ENCODE results near the gene COL3A1.

COL3A1 gene

GRCh38 chr2:189048189-189048588 lies 74.0 kb downstream of the COL3A1 start:
- no peak overlapping the region for H3K4me2 ChIP-seq (ENCODE audit: low read depth, low read length, poor library complexity, severe bottlenecking)
- no peak overlapping the region for H3K9ac ChIP-seq (ENCODE audit: low read length)
- no peaks in the 10 kb centered on the region for H3K9me2 ChIP-seq (replicated peaks; ENCODE audit: insufficient read depth, low read length)
- H3K36me3 ChIP-seq (ENCODE audit: low read length), result no peaks in the 10 kb centered on the region
- H2AFZ ChIP-seq (ENCODE audit: low read depth, low read length, severe bottlenecking), result no peak overlapping the region
- H3K27ac ChIP-seq (ENCODE audit: low read depth, low read length), result no peak overlapping the region
- no peaks in the 10 kb centered on the region for H3K79me2 ChIP-seq (ENCODE audit: insufficient read depth, low read length)
- no peak overlapping the region for H3K4me3 ChIP-seq (ENCODE audit: insufficient read depth, low read length, poor library complexity, severe bottlenecking)
- no peaks in the 10 kb centered on the region for H3F3A ChIP-seq (ENCODE audit: insufficient read depth)
- no peaks in the 10 kb centered on the region for H3K9me3 ChIP-seq (ENCODE audit: insufficient read depth, low read length)
- no peaks in the 10 kb centered on the region for H4K20me1 ChIP-seq (ENCODE audit: low read depth, low read length)
- no peaks in the 10 kb centered on the region for H3K27me3 ChIP-seq (ENCODE audit: low read length)
- TF ChIP-seq EZH2phosphoT487 (conservative IDR thresholded peaks at IDR 0.05; ENCODE audit: low read length), result no peak
- no peak for TF ChIP-seq CTCF (IDR thresholded peaks at IDR 0.05; ENCODE audit: insufficient read depth, low read length, poor library complexity, severe bottlenecking)

- Histone ChIP-seq H3F3A (ENCODE audit: insufficient read depth) (no peaks in the 10 kb centered on the region), H3K9me3 (ENCODE audit: insufficient read depth, low read length) (no peaks in the 10 kb centered on the region), H2AFZ (ENCODE audit: low read depth, low read length, severe bottlenecking) (no peak overlapping the region), H4K20me1 (ENCODE audit: low read depth, low read length) (no peaks in the 10 kb centered on the region), H3K36me3 (ENCODE audit: low read length) (no peaks in the 10 kb centered on the region), H3K27me3 (ENCODE audit: low read length) (no peaks in the 10 kb centered on the region), H3K79me2 (ENCODE audit: insufficient read depth, low read length) (no peaks in the 10 kb centered on the region), H3K4me2 (ENCODE audit: low read depth, low read length, poor library complexity, severe bottlenecking) (no peak overlapping the region), H3K4me3 (ENCODE audit: insufficient read depth, low read length, poor library complexity, severe bottlenecking) (no peak overlapping the region), H3K9ac (ENCODE audit: low read length) (no peak overlapping the region), H3K9me2 (replicated peaks; ENCODE audit: insufficient read depth, low read length) (no peaks in the 10 kb centered on the region), H3K27ac (ENCODE audit: low read depth, low read length) (no peak overlapping the region)
- TF ChIP-seq CTCF (IDR thresholded peaks at IDR 0.05; ENCODE audit: insufficient read depth, low read length, poor library complexity, severe bottlenecking), result no peak
- TF ChIP-seq EZH2phosphoT487 (conservative IDR thresholded peaks at IDR 0.05; ENCODE audit: low read length), result no peak
Observed at GRCh38 chr2:189049709-189050164, 75.6 kb downstream of the COL3A1 start.

GRCh38 chr2:189050165-189050712 lies 76.1 kb downstream of the COL3A1 start:
- Histone ChIP-seq H3K27me3 (ENCODE audit: low read length) (no peaks in the 10 kb centered on the region), H3K9ac (ENCODE audit: low read length) (no peak overlapping the region), H3K27ac (ENCODE audit: low read depth, low read length) (no peak overlapping the region), H3K4me3 (ENCODE audit: insufficient read depth, low read length, poor library complexity, severe bottlenecking) (no peak overlapping the region), H4K20me1 (ENCODE audit: low read depth, low read length) (no peaks in the 10 kb centered on the region), H3K9me3 (ENCODE audit: insufficient read depth, low read length) (no peaks in the 10 kb centered on the region), H3K9me2 (replicated peaks; ENCODE audit: insufficient read depth, low read length) (no peaks in the 10 kb centered on the region), H3K79me2 (ENCODE audit: insufficient read depth, low read length) (no peaks in the 10 kb centered on the region), H3K36me3 (ENCODE audit: low read length) (no peaks in the 10 kb centered on the region), H2AFZ (ENCODE audit: low read depth, low read length, severe bottlenecking) (no peak overlapping the region), H3F3A (ENCODE audit: insufficient read depth) (no peaks in the 10 kb centered on the region), H3K4me2 (ENCODE audit: low read depth, low read length, poor library complexity, severe bottlenecking) (no peak overlapping the region)
- no peak for TF ChIP-seq EZH2phosphoT487 (conservative IDR thresholded peaks at IDR 0.05; ENCODE audit: low read length)
- TF ChIP-seq CTCF (IDR thresholded peaks at IDR 0.05; ENCODE audit: insufficient read depth, low read length, poor library complexity, severe bottlenecking), result no peak

All from SU-DHL-6 (cell line).